KMS-11 (cell line): Measurements from ENCODE around the gene PREP.

Source experiments
- H2AFZ ChIP-seq: fragments of 200-600 bp; sonication (generic); 2 replicates; pipeline ENCODE4 v1.6.1; 2016; ENCODE audit warnings: antibody characterized with exemption, mixed run types, low read depth
- H3K27ac ChIP-seq: fragments of 200-600 bp; sonication (generic); 2 replicates; pipeline ENCODE4 v1.6.1; 2016; ENCODE audit warnings: mild to moderate bottlenecking, mixed run types
- H3K27me3 ChIP-seq: fragments of 200-600 bp; sonication (generic); 2 replicates; pipeline ENCODE4 v1.6.1; 2017; ENCODE audit warnings: mild to moderate bottlenecking, low read depth, mixed run types, moderate library complexity; ENCODE audit not compliant: insufficient read depth
- H3K36me3 ChIP-seq: fragments of 200-600 bp; sonication (generic); 2 replicates; pipeline ENCODE4 v1.6.1; 2017; ENCODE audit warnings: mild to moderate bottlenecking, mixed run types; ENCODE audit not compliant: insufficient read depth
- H3K4me1 ChIP-seq: fragments of 200-600 bp; sonication (generic); 2 replicates; pipeline ENCODE4 v1.6.1; 2016; ENCODE audit warnings: mild to moderate bottlenecking, low read depth, mixed run types; ENCODE audit not compliant: poor library complexity, severe bottlenecking
- H3K4me2 ChIP-seq: fragments of 200-600 bp; sonication (generic); 2 replicates; pipeline ENCODE4 v1.7.0; 2016; ENCODE audit warnings: mild to moderate bottlenecking, mixed run types
- H3K4me3 ChIP-seq: fragments of 200-600 bp; sonication (generic); IDR thresholded peaks from 2 replicates; pipeline ENCODE4 v1.6.1; 2017; ENCODE audit warnings: low read depth, low read length, mixed read lengths; ENCODE audit not compliant: insufficient read depth
- H3K79me2 ChIP-seq: fragments of 200-600 bp; sonication (generic); 2 replicates; pipeline ENCODE4 v1.6.1; 2016; ENCODE audit warnings: low read depth, mixed run types; ENCODE audit not compliant: insufficient read depth
- H3K9ac ChIP-seq: fragments of 200-600 bp; sonication (generic); 2 replicates; pipeline ENCODE4 v1.6.1; 2016; ENCODE audit warnings: mild to moderate bottlenecking, mixed run types
- H4K20me1 ChIP-seq: fragments of 200-600 bp; sonication (generic); 2 replicates; pipeline ENCODE4 v1.6.1; 2016; ENCODE audit warnings: mild to moderate bottlenecking, mixed run types; ENCODE audit not compliant: insufficient read depth
- TF ChIP-seq, protein P1 (sequence below): fragments of 200-600 bp; sonication (generic); conservative IDR thresholded peaks from 2 replicates; pipeline ENCODE4 v1.6.1; 2017; ENCODE audit warnings: low read depth, mild to moderate bottlenecking, antibody characterized with exemption, low read length, moderate library complexity, mixed read lengths

Gene PREP

GRCh38 chr6:105272786-105273185, 130.1 kb downstream of the PREP start:
- no peaks in the 10 kb centered on the region for H3K79me2 ChIP-seq
- no peaks in the 10 kb centered on the region for H3K36me3 ChIP-seq
- H4K20me1 ChIP-seq: no peaks in the 10 kb centered on the region
- TF ChIP-seq, protein P1, sequence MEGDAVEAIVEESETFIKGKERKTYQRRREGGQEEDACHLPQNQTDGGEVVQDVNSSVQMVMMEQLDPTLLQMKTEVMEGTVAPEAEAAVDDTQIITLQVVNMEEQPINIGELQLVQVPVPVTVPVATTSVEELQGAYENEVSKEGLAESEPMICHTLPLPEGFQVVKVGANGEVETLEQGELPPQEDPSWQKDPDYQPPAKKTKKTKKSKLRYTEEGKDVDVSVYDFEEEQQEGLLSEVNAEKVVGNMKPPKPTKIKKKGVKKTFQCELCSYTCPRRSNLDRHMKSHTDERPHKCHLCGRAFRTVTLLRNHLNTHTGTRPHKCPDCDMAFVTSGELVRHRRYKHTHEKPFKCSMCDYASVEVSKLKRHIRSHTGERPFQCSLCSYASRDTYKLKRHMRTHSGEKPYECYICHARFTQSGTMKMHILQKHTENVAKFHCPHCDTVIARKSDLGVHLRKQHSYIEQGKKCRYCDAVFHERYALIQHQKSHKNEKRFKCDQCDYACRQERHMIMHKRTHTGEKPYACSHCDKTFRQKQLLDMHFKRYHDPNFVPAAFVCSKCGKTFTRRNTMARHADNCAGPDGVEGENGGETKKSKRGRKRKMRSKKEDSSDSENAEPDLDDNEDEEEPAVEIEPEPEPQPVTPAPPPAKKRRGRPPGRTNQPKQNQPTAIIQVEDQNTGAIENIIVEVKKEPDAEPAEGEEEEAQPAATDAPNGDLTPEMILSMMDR: no peak
- H2AFZ ChIP-seq: no peak overlapping the region
- H3K4me2 ChIP-seq: no peak overlapping the region
- no peak overlapping the region for H3K4me3 ChIP-seq
- no peak overlapping the region for H3K27ac ChIP-seq
- H3K27me3 ChIP-seq: no peaks in the 10 kb centered on the region
- H3K4me1 ChIP-seq: no peaks in the 10 kb centered on the region
- no peak overlapping the region for H3K9ac ChIP-seq

DNA sequence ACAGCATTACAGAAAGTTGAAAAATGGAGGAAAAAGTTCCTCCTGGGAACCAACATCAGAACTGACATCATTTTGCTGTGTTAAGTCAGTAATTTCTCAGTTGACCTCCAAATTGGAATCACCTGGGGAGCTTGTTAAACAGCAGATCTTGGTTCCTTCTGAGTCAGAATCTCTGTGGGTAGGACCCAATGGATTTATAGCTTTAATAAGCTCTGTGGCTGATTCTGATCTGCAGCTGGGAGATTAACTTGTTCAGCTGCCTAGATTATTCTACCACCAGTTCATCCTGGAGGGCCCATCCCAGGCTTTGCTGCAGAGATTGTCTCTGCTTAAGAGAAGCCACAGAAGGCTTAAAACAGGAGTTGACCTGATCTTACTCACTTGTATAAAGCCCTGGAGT, 132.4 kb downstream of the PREP start:
- no peak overlapping the region for H3K9ac ChIP-seq
- no peaks in the 10 kb centered on the region for H4K20me1 ChIP-seq
- H3K4me3 ChIP-seq: no peak overlapping the region
- no peak overlapping the region for H3K4me2 ChIP-seq
- H3K4me1 ChIP-seq: no peaks in the 10 kb centered on the region
- no peaks in the 10 kb centered on the region for H3K27me3 ChIP-seq
- TF ChIP-seq, protein P1: no peak
- H3K79me2 ChIP-seq: no peaks in the 10 kb centered on the region
- no peak overlapping the region for H2AFZ ChIP-seq
- H3K36me3 ChIP-seq: no peaks in the 10 kb centered on the region
- H3K27ac ChIP-seq: no peak overlapping the region

- Histone ChIP-seq H3K9ac (no peak overlapping the region), H2AFZ (no peak overlapping the region), H3K4me3 (no peak overlapping the region), H3K4me1 (no peaks in the 10 kb centered on the region), H3K79me2 (no peaks in the 10 kb centered on the region), H3K27me3 (no peaks in the 10 kb centered on the region), H4K20me1 (no peaks in the 10 kb centered on the region), H3K4me2 (no peak overlapping the region), H3K27ac (no peak overlapping the region), H3K36me3 (no peaks in the 10 kb centered on the region)
- TF ChIP-seq, protein P1: no peak
Measured at GRCh38 chr6:105269390-105269789, 133.5 kb downstream of the PREP start.

DNA sequence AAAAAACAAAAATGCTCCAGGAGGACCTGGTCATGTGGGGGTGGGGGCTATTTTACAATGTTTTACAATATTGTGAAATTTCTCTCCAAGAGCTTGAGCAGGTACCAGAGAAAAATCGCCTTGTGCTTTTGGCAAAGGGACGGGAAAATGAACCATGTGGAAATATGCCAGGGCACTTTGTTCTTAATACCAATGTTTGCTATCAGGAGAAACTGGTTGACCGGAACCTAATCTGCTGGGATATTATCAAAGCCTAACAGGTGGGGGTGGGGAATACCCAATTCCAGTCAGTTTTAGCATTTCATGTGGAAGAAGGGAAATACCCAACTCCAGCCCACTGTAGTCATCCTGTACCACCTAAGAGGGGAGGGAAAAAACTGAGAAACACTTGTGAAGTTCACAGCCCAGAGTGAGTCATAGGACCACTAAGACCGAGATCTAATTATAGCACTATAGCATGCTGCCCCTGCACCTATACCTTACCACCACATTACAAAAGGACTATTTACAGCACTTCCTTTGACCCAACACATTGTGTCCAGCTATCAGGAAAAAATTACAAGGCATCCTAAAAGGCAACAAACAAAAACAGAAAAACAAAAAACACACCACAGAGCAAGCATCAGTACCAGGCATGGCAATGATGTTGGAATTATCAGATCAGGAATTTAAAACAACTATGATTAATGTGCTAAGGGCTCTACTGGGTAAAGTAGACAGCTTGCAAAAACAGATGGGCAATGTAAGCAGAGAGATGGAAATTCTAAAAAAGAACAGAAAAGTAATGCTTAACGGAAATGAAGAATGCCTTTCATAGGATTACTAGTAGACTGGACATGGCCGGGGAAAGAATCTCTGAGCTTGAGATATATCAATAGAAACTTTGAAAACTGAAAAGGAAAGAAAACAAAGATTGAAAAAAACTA, 138.9 kb downstream of the PREP start:
- Histone ChIP-seq H3K4me1 (no peaks in the 10 kb centered on the region), H3K79me2 (no peaks in the 10 kb centered on the region), H3K27me3 (no peaks in the 10 kb centered on the region), H2AFZ (no peak overlapping the region), H3K27ac (no peak overlapping the region), H3K4me3 (no peak overlapping the region), H3K9ac (no peak overlapping the region), H3K4me2 (no peak overlapping the region), H3K36me3 (no peaks in the 10 kb centered on the region), H4K20me1 (no peaks in the 10 kb centered on the region)
- TF ChIP-seq, protein P1: no peak
